HG02642 (cell line): ENCODE results near the gene EEF2K.
A peak's percentile ranks its signal among the peaks of the same experiment; 100 is the strongest.
"Not testable (repeated sequence)": the region's sequence is repeated elsewhere in the genome, so short reads cannot be mapped to it uniquely, and the experiment has no call there.

Experiments used
- ATAC-seq: cut with Tn5 transposase; IDR thresholded peaks from one replicate; pipeline ENCODE4 v1.9.1; 2021; ENCODE audit warnings: mild to moderate bottlenecking; ENCODE audit not compliant: unreplicated experiment, poor library complexity

EEF2K gene

GRCh38 chr16:22207715-22208360 lies 1.8 kb downstream of the EEF2K start:
- no peak for ATAC-seq

- no peak for ATAC-seq
Observed at GRCh38 chr16:22210285-22210684, 4.2 kb downstream of the EEF2K start.

- ATAC-seq, result no peak
Observed at GRCh38 chr16:22210854-22211253, 4.8 kb downstream of the EEF2K start.

- ATAC-seq, result no peak
Observed at GRCh38 chr16:22213236-22213635, 7.2 kb downstream of the EEF2K start.

- no peak for ATAC-seq
Observed at GRCh38 chr16:22213801-22214200, 7.7 kb downstream of the EEF2K start.

- no peak for ATAC-seq
Observed at GRCh38 chr16:22214402-22214801, 8.3 kb downstream of the EEF2K start.

GRCh38 chr16:22214889-22215288 lies 8.8 kb downstream of the EEF2K start:
- no peak for ATAC-seq

- ATAC-seq, result no peak
Observed at GRCh38 chr16:22216191-22216831, 10.2 kb downstream of the EEF2K start.

- ATAC-seq, result not testable (repeated sequence)
Observed at GRCh38 chr16:22216832-22217225, 10.8 kb downstream of the EEF2K start.

GRCh38 chr16:22217890-22218730 lies 12.0 kb downstream of the EEF2K start:
- peak; percentile 88 for ATAC-seq

GRCh38 chr16:22219389-22220068 lies 13.5 kb downstream of the EEF2K start:
- no peak for ATAC-seq

- ATAC-seq, result no peak
Observed at GRCh38 chr16:22220069-22220440, 14.0 kb downstream of the EEF2K start.

- no peak for ATAC-seq
Observed at GRCh38 chr16:22220714-22221113, 14.6 kb downstream of the EEF2K start.

GRCh38 chr16:22222006-22222405 lies 15.9 kb downstream of the EEF2K start:
- ATAC-seq, result no peak

- no peak for ATAC-seq
Observed at GRCh38 chr16:22222998-22223397, 16.9 kb downstream of the EEF2K start.

- no peak for ATAC-seq
Observed at GRCh38 chr16:22225060-22225459, 19.0 kb downstream of the EEF2K start.

- no peak for ATAC-seq
Observed at GRCh38 chr16:22229889-22230288, 23.8 kb downstream of the EEF2K start.

GRCh38 chr16:22232277-22233036 lies 26.4 kb downstream of the EEF2K start:
- ATAC-seq, result no peak

GRCh38 chr16:22233037-22233372 lies 26.9 kb downstream of the EEF2K start:
- ATAC-seq, result no peak
